C1 segment of cervical spinal cord (tissue), 14 donors: ENCODE data around the gene NOX5.
"Not testable (repeated sequence)": the region's sequence is repeated elsewhere in the genome, so short reads cannot be mapped to it uniquely, and the experiment has no call there.

Experiments
- DNase-seq, 14 donors: peaks; one replicate each; lab custom pipeline; 2025; lab: John Stamatoyannopoulos, UW

The NOX5 gene, protein sequence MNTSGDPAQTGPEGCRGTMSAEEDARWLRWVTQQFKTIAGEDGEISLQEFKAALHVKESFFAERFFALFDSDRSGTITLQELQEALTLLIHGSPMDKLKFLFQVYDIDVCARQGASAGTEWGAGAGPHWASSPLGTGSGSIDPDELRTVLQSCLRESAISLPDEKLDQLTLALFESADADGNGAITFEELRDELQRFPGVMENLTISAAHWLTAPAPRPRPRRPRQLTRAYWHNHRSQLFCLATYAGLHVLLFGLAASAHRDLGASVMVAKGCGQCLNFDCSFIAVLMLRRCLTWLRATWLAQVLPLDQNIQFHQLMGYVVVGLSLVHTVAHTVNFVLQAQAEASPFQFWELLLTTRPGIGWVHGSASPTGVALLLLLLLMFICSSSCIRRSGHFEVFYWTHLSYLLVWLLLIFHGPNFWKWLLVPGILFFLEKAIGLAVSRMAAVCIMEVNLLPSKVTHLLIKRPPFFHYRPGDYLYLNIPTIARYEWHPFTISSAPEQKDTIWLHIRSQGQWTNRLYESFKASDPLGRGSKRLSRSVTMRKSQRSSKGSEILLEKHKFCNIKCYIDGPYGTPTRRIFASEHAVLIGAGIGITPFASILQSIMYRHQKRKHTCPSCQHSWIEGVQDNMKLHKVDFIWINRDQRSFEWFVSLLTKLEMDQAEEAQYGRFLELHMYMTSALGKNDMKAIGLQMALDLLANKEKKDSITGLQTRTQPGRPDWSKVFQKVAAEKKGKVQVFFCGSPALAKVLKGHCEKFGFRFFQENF

DNA sequence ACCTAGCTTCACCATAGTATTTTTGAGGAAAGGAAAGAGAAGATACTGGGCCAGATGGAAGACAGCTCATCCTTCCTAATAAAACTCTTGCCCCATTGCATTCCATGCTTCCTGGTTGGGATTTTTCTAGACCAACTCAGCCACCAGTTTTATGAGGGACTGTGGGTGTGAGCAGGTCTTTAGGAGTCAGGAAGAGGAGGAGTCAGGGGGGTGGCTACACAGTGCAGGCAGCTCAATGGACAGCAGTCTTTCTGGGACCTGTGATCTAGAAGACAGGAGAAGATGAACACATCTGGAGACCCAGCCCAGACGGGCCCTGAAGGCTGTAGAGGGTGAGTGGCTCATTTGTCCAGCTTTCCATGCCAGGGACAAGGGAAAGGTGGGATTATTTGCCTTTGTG is at the start of gene NOX5:
TSS of gene NOX5 (plus strand) at position 242 of the 400 bp plus-strand sequence. CDS start at position 283, 41 bp downstream.
- DNase-seq, result no peak

DNA sequence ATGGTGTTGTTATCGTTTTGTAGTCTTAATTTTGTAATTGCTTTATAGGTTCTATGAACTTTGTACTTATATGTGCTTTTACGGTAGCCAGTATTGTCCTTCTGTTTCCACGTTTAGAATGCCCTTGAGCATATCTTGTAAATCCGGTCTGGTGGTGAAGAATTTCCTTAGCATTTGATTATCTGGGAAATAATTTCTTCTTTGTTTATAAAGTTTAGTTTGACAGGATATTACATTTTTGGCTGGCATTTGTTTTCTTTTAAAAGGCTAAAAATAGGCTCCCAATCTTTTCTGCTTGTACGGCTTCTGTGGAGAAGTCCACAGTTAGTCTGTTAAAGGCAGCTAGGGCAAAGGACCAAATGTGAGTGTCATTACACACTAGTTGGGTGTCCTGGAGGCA is 47.5 kb upstream of the NOX5 start:
- DNase-seq, result no peak

DNA sequence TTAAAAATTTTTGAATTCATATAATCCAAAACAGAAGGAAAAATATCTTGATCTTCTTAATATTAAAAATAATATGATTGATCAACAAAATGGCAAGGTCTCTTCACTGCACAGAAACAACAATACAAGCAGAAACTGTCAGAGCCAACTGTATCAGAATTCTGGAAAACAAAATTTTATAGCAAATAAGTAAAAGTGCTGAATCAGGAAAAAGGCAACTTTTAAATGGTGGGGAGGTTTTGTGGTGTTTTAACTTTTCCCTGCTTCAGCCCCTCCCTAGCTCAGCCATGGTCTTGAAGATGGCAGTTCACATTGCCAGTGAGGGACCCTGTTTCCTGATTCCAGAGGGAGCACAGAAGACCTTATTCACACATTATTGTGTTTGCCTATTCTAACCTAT is 46.5 kb upstream of the NOX5 start:
- no peak for DNase-seq

DNA sequence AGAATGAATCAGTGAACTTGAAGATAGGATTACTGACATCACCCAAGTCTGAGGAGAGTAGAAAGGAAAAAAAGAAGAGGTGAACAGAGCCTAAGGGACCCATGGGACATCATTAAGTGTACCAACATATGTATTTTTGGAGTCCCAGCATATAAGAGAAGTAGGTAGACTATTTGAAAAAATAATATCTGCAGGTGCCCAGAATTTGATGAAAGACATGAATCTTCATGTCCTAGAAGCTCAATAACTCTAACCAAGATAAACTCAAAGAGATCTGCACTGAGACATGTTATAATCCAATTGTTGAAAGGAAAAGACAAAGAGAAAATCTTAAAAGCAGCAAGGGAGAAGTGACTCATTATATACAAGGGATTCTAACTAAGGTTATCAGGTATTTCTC is 45.2 kb upstream of the NOX5 start:
- no peak for DNase-seq

DNA sequence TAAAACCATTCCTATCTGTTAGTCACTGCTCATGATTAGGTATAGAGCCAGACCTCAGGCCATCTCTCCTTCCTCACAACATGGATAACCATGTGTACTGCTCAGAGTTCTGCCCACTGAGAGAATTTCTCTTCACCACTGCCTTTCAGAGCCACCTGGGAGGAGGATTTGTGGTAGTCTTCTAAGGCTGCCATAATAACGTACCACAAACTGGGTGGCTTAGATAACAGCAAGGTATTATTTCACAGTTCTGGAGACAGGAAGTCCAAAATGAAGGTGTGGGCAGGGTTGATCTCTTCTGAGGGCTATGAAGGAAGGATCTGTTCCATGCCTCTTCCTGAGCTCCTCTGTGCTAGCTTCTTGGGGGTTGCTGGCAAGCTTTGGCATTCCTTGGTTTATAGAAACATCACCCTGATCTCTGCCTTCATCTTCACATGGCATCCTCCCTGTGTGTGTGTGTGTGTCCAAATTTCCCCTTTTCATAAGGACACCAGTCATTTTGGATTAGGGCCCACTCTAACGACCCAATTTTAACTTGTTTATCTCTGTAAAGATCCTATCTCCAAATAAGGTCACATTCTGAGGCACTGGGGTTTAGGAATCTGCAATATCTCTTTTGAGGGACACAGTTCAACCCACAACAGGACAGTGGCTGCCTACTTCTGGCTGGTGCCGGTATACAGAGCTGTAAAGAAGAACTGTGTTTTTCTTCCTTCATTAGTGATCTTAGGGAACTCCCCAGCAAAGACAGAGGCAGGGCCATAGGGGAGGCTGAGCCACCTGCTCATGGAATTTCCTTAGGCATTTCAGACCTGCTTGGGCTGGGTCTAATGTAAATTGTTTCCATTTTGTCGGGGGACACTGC is 42.1 kb upstream of the NOX5 start:
- no peak for DNase-seq

DNA sequence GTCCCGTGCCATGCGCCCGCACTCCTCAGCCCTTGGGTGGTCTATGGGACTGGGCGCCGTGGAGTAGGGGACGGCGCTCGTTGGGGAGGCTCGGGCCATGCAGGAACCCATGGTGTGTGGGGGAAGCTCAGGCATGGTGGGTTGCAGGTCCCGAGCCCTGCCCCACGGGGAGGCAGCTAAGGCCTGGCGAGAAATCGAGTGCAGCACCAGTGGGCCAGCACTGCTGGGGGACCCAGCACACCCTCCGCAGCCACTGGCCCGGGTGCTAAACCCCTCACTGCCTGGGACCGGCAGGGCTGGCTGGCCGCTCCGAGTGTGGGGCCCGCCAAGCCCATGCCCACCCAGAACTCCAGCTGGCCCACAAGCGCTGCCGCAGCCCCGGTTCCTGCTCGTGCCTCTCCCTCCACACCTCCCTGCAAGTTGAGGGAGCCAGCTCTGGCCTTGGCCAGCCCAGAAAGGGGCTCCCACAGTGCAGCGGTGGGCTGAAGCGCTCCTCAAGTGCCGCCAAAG is 38.8 kb upstream of the NOX5 start:
- not testable (repeated sequence) for DNase-seq

DNA sequence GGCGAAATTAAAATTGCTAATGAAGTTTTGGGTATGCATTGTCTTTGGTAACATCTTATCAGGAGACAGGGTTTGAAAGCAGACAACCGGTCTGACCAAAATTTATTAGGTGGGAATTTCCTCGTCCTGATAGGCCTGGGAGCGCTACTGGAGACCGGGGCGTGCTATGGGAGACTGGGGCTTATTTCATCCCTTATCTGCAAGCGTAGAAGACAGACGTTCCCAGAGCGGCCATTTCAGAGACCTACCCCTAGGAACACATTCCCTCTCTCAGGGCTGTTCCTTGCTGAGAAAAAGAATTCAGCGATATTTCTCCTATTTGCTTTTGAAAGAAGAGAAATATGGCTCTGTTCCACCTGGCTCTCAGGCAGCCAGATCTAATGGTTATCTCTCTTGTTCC is 37.1 kb upstream of the NOX5 start:
- DNase-seq, result not testable (repeated sequence)

DNA sequence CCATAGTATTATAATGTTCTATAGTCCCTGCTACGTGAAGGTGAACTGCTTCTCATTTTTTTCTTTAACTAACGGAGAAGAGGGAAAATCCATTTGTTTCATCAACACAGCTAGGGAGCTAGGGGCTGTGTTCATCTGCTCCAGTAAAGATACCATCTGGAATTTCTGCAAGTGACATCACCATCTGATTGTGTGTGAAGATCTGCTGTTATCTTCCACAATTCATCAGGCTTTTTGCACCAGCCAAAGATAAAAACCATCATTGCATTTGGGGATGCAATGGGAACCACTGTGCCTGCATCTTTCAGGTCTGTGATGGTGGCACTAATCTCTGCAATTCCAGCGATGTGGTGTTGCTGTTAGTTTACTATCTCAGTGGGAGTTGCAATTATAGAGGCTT is 35.5 kb upstream of the NOX5 start:
- DNase-seq, result no peak

DNA sequence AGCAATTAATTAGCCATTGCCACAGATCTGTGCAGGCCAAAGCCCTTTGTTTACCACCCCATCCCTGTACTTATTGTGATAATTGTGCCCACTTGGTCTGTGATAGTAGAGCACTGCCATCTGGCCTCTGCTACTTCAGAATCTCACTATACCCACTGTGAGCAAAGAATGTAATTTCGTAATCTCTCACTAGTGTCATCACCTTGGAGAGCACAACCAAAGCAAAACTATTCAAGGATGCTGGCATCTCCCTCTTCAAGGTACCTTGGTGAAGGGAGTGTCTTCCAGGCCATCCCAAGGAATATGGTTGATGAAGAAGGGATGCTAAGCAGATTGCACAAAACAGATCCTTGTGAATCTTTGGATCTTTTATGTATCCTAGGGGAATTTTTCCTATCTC is 34.7 kb upstream of the NOX5 start:
- DNase-seq, result no peak

DNA sequence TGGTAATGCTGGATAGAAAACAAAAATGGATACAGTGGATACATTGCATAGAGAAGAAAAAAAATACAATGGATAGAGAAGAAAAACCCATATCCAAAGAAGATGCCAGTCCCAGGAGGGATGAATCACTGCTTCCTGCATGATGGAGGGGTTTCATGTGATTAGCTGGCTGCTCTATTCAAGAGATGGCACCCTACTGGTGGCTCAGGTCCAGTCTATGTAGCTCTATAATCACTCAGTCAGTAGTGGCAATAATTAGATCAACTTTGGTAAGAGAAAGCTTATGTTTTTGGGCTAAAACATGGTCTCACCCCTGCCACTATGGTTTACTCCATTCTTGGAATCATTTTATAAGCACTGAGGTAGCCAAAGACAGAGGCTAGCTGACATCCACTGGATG is 33.7 kb upstream of the NOX5 start:
- DNase-seq, result no peak

DNA sequence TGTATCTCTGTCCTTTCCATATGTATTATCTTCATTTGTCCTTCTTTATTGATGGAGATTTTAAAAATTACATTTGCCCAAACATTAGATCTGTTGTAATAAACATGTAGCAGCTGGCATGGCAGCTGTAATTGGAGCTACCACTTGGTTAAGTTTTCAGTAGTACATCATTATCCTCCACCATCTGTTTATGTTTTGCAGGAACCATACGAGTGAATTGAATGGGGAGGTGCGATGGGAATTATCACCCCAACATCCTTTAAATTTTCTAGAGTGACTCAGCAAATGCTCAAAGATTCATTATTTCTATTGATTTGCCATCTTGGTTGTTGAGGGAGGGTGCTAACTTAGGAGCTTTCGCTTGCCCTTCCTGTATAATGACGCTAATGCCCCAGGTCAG is 32.6 kb upstream of the NOX5 start:
- no peak for DNase-seq

DNA sequence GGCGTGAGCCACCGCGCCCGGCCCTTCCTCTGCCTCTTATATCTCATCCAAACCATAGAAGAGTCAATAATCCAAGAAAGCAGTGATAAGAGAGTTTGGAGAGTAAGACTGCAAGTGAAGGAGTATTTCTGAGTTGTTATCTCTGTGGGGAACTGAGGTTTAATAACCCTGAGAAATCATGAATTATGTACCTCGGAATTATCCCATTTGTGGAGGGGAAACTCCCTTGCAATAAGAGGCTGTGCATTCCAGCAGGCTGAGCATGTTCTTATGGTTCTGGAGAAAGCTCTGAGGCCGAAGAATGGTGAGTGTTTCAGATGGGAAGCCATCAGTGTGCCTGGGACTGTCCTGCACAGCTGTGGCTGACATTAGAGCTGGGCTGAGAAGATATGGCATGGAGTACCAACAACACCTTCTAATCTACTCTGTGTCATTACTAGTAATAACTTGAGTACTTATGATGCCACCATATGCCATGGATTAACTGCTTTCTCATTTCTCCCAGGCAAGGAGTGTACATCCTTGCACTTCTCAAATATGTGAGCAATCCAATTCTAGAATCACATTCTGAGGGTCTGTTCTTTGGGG is 31.4 kb upstream of the NOX5 start:
- DNase-seq, result no peak

DNA sequence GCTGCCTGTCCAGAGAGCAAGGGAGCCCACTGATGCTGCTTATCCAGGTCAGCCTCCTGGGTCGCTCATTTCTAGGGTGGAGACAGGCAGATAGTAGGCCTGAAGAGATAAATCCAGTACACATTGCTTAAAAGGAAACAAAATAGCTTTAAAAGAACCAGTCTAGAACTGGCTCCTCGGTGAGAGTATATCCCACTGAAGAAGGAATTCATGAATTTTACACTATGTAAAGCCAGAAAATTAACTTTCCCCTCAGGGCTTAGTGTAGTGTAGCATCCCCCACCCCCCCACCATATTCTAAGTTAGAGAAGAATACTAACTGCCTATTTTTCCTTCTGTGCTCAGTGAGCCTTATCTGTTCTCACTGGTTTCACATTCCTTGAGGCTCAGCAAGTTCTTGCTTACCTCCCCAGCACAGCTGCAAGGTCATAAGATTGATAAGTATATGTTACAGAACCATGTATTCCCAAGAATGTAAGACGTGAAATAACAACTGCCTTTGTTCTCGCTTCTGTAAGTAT is 30.5 kb upstream of the NOX5 start:
- no peak for DNase-seq

DNA sequence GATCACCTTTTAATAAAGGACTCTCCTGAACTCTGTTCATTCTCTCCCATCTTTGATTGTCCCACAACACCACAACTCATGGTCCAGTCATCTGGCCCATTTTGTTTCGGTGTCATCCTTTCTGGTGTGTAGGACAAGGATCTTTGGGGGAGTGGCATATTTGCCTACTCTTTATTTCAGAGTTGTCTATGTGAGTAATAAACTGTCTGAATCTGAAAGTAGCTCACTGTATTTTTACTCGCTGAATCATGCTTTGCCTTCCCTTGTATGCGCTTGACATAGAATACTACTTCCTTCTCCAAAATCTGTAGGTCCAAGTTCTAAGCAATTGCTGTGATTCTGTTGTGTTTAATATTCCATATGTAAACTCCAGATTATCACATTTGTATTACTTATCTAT is 29.9 kb upstream of the NOX5 start:
- DNase-seq, result no peak

DNA sequence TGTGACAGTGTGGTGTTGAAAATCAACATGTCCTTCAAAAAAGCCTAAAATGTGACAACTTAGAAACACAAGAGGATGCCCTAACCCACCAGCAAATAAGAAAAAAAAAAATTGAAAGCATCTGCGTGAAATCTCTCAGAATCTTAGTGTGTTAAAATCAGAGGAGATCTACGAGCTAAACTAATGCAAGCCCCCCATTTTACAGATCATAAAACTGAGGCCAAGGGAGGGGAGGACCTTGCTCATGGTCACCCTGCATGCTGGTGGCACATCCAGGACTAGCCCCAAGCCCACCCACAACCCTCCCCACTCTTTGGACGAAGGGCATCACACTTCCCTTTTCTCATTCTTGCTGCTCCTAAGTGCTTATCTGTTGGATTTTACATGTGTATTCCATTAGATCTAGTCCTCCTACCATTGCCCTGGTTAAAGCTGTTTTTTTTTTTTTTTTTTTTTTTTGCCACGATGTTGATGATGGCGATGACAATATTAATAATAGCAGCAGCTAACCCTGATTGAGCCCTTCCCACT is 29.1 kb upstream of the NOX5 start:
- no peak for DNase-seq

DNA sequence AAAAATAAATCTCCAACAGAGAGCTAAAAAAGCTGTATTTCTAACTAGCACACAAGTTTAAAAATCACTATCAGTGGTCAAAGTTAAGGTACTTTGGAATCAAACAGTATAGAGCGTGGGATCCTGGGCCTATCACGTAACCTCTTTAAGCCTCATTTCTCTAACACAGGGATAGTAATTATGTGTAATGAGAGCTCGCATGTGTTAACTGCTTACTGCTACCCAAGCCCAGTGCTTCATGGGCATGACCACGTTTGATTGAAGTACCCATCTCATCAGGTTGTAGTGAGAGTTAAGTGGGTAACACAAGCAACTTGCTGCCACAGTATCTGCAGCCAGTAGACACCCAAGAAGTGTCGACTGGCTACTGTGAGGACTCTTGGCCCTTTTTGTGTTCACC is 28.2 kb upstream of the NOX5 start:
- no peak for DNase-seq

DNA sequence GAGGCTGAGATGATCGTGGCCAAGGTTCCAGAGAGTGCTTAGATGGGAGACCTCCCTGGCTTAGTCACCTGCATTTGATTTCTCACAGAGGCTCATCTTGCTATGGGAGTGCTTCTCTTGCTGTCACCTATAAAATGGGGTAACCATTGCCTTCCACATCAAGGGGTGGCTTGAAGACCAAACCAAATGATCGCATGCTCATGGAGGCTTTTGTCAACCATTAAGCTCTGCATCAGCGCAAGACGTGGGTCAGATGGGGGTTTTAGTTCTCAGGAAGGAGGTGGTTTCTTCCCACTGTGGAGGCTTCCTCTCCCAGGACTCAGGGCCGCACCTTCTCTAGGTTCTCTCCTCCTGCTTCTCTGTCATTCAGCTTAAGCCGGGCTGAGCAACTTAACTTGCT is 27.4 kb upstream of the NOX5 start:
- DNase-seq, result no peak

DNA sequence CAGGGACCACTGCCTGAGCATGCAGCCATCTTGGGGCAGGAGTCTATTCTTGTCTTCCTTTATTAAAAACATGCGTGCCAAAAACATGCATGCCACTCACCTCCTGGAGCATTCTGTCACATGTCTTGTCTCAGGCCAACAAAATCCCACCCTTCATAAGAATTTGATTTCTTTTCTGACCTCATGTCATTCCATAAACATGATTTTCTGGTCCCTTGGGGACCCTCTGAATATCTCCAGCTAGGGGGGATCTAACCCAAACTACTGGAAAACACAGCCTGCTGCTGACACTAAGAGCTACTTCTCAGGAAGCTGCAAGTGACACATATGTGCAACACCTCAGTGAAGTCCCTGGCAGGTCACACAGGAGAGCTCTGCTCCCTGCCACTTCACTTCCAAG is 26.8 kb upstream of the NOX5 start:
- DNase-seq, result no peak

DNA sequence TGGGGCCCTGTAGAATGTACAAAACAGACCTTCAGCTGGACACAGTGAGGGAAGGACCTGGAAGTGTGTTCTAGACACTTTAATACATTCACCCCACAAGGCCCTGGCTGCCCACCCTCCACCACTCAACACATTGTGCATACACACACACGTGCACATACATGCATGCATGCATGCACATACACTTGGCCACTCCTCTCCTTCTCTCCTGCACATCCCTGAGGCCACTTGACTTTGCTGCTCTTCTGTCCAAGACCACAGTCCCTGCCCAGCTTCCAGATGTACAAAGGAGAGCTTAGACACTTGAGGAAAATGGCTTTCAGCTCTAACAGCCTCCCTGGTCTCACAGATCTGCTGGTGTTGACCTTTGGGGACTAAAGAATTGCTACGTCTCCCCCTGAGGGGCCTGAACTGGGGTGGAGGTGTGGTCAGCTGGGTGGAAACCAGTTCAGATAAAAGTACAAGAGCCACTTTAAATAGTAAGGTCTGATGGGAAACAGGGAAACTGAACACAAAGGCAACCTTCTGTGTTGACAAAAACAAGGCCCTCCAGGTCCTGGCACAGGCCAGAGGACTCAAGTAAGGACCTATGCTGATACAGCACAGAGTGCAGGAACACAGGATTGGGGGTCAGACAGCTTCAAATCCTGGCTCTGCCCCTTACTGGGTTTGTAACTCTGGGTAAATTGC is 24.8 kb upstream of the NOX5 start:
- DNase-seq, result no peak

DNA sequence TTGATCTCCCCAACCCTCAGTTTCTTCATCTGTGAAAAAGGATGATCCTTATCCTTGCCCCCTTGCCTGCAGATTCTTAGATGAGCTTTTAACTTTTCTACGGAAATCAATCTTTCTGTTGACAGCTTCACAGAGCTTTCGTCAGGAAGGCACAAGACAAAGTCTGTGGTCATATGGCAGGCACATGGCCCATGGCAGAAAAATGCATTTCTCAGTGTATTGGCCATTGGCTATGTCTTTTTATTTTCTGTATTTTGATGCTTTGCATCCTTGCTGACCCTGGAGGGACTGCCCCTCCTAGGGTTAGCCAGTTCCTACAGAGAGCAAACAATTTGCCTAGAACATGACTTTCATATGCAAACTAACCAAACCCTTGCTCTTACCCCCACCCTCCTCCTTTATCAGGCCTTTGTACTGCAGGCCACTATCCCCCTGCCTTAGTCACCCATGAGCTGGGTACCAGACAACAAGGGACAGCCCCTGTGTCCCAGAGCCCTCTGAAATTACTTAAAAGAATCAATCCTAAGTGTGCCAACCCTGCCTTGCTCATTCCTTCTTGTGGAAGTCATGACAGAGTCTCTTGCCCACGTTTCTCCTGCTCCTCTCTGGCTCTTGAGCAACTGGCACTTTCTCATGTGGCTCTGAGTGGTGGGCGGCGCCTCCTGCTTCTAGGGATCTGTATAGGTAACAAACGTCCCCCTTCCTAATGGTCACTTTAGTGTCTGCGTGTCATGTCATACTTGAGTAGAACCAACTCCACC is 24.1 kb upstream of the NOX5 start:
- no peak for DNase-seq
